Liver (tissue), 9 donors: ENCODE measurements around the gene INO80. TPM values are rescaled to one million over a fixed set of nuclear protein-coding genes. Genes with fewer than 3 reads are reported as not detected.

Source experiments
- DNase-seq: peaks from one replicate; pipeline ENCODE4 v3.0.0-alpha.2; 2017; ENCODE audit warnings: low spot score
- H3K27ac ChIP-seq, 2 donors: one replicate each; pipeline ENCODE4 v1.7.0; 2013; ENCODE audit warnings: inconsistent platforms in 2 of 2, low read length in 2 of 2, control low read depth in 1 of 2, low read depth in 1 of 2, mild to moderate bottlenecking in 1 of 2
- H3K27me3 ChIP-seq, 4 donors: one replicate each; pipeline versions ENCODE4 v1.6.1 to v1.7.0; 2013; ENCODE audit warnings: low read length in 3 of 4, inconsistent platforms in 1 of 4, mild to moderate bottlenecking in 1 of 4, moderate library complexity in 1 of 4; ENCODE audit not compliant: control insufficient read depth in 4 of 4, insufficient read depth in 4 of 4
- H3K36me3 ChIP-seq, 4 donors: one replicate each; pipeline versions ENCODE4 v1.6.1 to v1.7.0; 2013; ENCODE audit warnings: low read length in 3 of 4, mild to moderate bottlenecking in 3 of 4, low read depth in 1 of 4, moderate library complexity in 1 of 4; ENCODE audit not compliant: control insufficient read depth in 4 of 4, insufficient read depth in 3 of 4
- H3K4me1 ChIP-seq, 4 donors: one replicate each; pipeline versions ENCODE4 v1.6.1 to v1.7.0; 2013; ENCODE audit warnings: low read length in 3 of 4, mild to moderate bottlenecking in 3 of 4, moderate library complexity in 1 of 4; ENCODE audit not compliant: control insufficient read depth in 4 of 4, insufficient read depth in 4 of 4
- H3K4me3 ChIP-seq, 3 donors: one replicate each; pipeline versions ENCODE4 v1.6.1 to v1.7.0; 2013; ENCODE audit warnings: low read length in 3 of 3, control low read depth in 1 of 3, low read depth in 1 of 3, mild to moderate bottlenecking in 1 of 3
- H3K9ac ChIP-seq, 2 donors: one replicate each; pipeline ENCODE4 v1.7.0; 2013; ENCODE audit warnings: low read length in 2 of 2, mild to moderate bottlenecking in 2 of 2, moderate library complexity in 2 of 2, control low read depth in 1 of 2, low read depth in 1 of 2
- H3K9me3 ChIP-seq, 4 donors: one replicate each; pipeline versions ENCODE4 v1.6.1 to v1.7.0; 2013; ENCODE audit warnings: low read length in 3 of 4; ENCODE audit not compliant: control insufficient read depth in 4 of 4
- FOXA1 ChIP-seq: IDR thresholded peaks from 2 replicates; pipeline ENCODE4 v1.6.1; 2016; ENCODE audit warnings: antibody characterized with exemption
- FOXA2 ChIP-seq: IDR thresholded peaks from 2 replicates; pipeline ENCODE4 v1.6.1; 2016; ENCODE audit warnings: antibody characterized with exemption
- GABPA ChIP-seq, 2 donors: IDR thresholded peaks in 1 of 2; conservative IDR thresholded peaks in 1 of 2; 2 replicates each; pipeline ENCODE4 v1.6.1; 2016; ENCODE audit warnings: antibody characterized with exemption in 2 of 2, mild to moderate bottlenecking in 1 of 2, moderate library complexity in 1 of 2
- HNF4G ChIP-seq: IDR thresholded peaks from 2 replicates; pipeline ENCODE4 v1.6.1; 2016; ENCODE audit warnings: antibody characterized with exemption
- JUND ChIP-seq, 2 donors: IDR thresholded peaks; 2 replicates each; pipeline ENCODE4 v1.6.1; 2016; ENCODE audit warnings: antibody characterized with exemption in 2 of 2
- NR2F2 ChIP-seq: IDR thresholded peaks from 2 replicates; pipeline ENCODE4 v1.6.1; 2016; ENCODE audit warnings: antibody characterized with exemption
- SP1 ChIP-seq: IDR thresholded peaks from 2 replicates; pipeline ENCODE4 v1.6.1; 2018; ENCODE audit warnings: antibody characterized with exemption, mild to moderate bottlenecking
- TAF1 ChIP-seq: conservative IDR thresholded peaks from 2 replicates; pipeline ENCODE4 v1.6.1; 2016; ENCODE audit warnings: antibody characterized with exemption, mild to moderate bottlenecking
- YY1 ChIP-seq: IDR thresholded peaks from 2 replicates; pipeline ENCODE4 v1.6.1; 2016; ENCODE audit warnings: antibody characterized with exemption, mild to moderate bottlenecking
- WGBS: extraction: QIAGEN DNeasy Blood & Tissue Kit; methylation state at CpG from one replicate; pipeline ENCODE4 v1.1.7; 2013; 5-methylcytosine and 5-hydroxymethylcytosine counted together
- polyA plus RNA-seq, 2 donors: library from polyadenylated mRNA; stranded (reverse) in 1 of 2; unstranded in 1 of 2; fragments of 200-250 nt in 1 of 2; fragments of >200 nt in 1 of 2; fragmentation: Nextera tagmentation in 1 of 2; extraction: Ambion mirVana in 1 of 2; gene quantifications; one replicate each; pipeline versions ENCODE4 v1.2.1 to v1.2.3, GENCODE V29; 2013 to 2015
- total RNA-seq, 2 donors: library from RNA; depleted of rRNA; stranded (reverse); fragments of >200 nt; gene quantifications; one replicate each; pipeline ENCODE4 v1.2.3, GENCODE V29; 2014
- TF ChIP-seq, protein P1 (sequence below): IDR thresholded peaks from 2 replicates; pipeline ENCODE4 v1.6.1; 2016; ENCODE audit warnings: antibody characterized with exemption
- TF ChIP-seq, protein P2 (sequence below): IDR thresholded peaks from 2 replicates; pipeline ENCODE4 v1.6.1; 2016; ENCODE audit warnings: antibody characterized with exemption, mild to moderate bottlenecking
- TF ChIP-seq, protein P3 (sequence below): IDR thresholded peaks from 2 replicates; pipeline ENCODE4 v1.6.1; 2016; ENCODE audit warnings: antibody characterized with exemption
- TF ChIP-seq, protein P4 (sequence below): fragments of 150-350 bp; IDR thresholded peaks from 2 replicates; pipeline ENCODE4 v1.5.1; 2017; ENCODE audit warnings: improper control_type of control experiment, low read depth, low read length; ENCODE audit not compliant: missing input control
- donor health status: healthy.
- donor health status: healthy.
- donor health status: healthy.
- donor health status: healthy.
- donor health status: healthy.

Gene INO80
- total and polyA plus RNA-seq, 4 donors, result 3.2 to 19.7 (median 9.4) TPM

DNA sequence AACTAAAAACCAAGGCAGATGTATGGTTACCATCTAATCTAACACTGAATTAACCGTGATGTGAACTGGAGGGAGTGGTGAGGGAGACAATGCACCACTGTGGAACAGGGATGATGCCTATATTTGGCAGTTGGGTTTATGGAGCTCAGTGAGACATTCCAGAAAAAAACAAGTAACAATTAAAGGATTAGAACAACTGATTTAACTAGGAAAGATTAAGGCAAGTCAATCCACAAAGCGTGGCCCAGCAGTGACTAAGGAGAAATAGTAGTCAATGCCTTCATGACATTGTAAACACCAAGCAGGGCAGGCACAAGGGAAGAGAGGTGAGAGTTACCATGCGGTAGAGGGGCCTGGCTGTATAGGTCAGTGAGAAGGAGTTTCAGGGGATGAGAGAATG lies 124.7 kb downstream of the INO80 start (continued):
- no peak for TF ChIP-seq SP1

DNA sequence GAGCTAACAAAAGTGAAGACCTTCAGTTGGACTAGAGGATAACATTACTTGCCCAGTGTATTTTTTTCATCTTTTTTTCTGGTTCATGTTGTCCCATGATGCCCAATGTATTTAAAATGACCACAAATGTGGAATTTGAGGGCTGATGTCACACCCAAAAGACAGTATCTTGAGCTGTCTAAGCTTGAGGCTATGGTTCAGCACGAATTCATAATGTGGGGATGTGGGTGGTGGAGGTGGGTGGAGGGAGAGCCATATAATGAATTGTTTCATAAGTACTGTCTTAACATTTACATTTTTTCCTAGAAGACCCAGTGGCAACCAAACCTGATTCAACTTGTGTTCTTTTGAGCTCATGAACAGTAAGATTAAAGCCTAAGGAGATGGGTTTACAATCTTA lies 125.3 kb downstream of the INO80 start:
- Histone ChIP-seq H3K9me3 (no peaks in the 10 kb centered on the region), H3K4me1 (no peaks in the 10 kb centered on the region), H3K9ac (no peak overlapping the region), H3K27me3 (no peaks in the 10 kb centered on the region), H3K27ac (no peak overlapping the region), H3K36me3 (peaks cover 0 to 34% (median 22%) of the 10 kb centered on the region in 4 donors), H3K4me3 (no peak overlapping the region)
- 0% methylated on average over 1 of the region's 1 CpG for WGBS
- TF ChIP-seq, protein P1, sequence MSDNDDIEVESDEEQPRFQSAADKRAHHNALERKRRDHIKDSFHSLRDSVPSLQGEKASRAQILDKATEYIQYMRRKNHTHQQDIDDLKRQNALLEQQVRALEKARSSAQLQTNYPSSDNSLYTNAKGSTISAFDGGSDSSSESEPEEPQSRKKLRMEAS, result no peak
- TF ChIP-seq SP1 (no peak), YY1 (no peak), GABPA (IDR thresholded peaks at IDR 0.05 in 1 of 2, conservative IDR thresholded peaks at IDR 0.05 in 1 of 2) (no peak)
- TF ChIP-seq, protein P2, sequence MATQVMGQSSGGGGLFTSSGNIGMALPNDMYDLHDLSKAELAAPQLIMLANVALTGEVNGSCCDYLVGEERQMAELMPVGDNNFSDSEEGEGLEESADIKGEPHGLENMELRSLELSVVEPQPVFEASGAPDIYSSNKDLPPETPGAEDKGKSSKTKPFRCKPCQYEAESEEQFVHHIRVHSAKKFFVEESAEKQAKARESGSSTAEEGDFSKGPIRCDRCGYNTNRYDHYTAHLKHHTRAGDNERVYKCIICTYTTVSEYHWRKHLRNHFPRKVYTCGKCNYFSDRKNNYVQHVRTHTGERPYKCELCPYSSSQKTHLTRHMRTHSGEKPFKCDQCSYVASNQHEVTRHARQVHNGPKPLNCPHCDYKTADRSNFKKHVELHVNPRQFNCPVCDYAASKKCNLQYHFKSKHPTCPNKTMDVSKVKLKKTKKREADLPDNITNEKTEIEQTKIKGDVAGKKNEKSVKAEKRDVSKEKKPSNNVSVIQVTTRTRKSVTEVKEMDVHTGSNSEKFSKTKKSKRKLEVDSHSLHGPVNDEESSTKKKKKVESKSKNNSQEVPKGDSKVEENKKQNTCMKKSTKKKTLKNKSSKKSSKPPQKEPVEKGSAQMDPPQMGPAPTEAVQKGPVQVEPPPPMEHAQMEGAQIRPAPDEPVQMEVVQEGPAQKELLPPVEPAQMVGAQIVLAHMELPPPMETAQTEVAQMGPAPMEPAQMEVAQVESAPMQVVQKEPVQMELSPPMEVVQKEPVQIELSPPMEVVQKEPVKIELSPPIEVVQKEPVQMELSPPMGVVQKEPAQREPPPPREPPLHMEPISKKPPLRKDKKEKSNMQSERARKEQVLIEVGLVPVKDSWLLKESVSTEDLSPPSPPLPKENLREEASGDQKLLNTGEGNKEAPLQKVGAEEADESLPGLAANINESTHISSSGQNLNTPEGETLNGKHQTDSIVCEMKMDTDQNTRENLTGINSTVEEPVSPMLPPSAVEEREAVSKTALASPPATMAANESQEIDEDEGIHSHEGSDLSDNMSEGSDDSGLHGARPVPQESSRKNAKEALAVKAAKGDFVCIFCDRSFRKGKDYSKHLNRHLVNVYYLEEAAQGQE, result no peak
- TF ChIP-seq, protein P3, sequence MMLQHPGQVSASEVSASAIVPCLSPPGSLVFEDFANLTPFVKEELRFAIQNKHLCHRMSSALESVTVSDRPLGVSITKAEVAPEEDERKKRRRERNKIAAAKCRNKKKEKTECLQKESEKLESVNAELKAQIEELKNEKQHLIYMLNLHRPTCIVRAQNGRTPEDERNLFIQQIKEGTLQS, result no peak
- TF ChIP-seq, protein P4, sequence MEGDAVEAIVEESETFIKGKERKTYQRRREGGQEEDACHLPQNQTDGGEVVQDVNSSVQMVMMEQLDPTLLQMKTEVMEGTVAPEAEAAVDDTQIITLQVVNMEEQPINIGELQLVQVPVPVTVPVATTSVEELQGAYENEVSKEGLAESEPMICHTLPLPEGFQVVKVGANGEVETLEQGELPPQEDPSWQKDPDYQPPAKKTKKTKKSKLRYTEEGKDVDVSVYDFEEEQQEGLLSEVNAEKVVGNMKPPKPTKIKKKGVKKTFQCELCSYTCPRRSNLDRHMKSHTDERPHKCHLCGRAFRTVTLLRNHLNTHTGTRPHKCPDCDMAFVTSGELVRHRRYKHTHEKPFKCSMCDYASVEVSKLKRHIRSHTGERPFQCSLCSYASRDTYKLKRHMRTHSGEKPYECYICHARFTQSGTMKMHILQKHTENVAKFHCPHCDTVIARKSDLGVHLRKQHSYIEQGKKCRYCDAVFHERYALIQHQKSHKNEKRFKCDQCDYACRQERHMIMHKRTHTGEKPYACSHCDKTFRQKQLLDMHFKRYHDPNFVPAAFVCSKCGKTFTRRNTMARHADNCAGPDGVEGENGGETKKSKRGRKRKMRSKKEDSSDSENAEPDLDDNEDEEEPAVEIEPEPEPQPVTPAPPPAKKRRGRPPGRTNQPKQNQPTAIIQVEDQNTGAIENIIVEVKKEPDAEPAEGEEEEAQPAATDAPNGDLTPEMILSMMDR, result no peak
- no peak for DNase-seq

DNA sequence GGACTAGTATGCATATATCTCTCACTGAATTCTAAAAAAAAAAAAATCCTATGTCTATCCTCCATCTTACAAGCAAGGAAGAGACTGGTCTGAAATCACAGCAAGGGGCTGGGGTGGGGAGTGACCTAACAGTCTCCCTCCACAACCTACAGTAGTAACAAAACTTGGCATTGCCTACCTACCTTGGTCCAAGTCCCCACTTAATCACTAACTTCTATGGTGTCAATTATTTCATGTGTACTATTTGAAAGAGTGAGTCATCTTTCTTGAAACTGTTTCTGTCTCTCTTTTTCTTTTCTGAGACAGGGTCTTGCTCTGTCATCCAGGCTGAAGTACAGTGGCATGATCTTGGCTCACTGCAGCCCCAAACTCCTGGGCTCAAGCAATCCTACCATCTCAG lies 126.0 kb downstream of the INO80 start:
- no peaks in the 10 kb centered on the region for H3K4me1 ChIP-seq
- H3K27me3 ChIP-seq, result no peaks in the 10 kb centered on the region
- H3K9ac ChIP-seq, result no peak overlapping the region
- H3K9me3 ChIP-seq, result no peaks in the 10 kb centered on the region
- H3K4me3 ChIP-seq, result no peak overlapping the region
- TF ChIP-seq FOXA1, result no peak
- no peak for TF ChIP-seq TAF1
- TF ChIP-seq, protein P4, result no peak
- TF ChIP-seq, protein P2, result no peak
- no peak for TF ChIP-seq YY1
- no peak for TF ChIP-seq HNF4G
- TF ChIP-seq GABPA (IDR thresholded peaks at IDR 0.05 in 1 of 2, conservative IDR thresholded peaks at IDR 0.05 in 1 of 2), result no peak
- no peak for TF ChIP-seq NR2F2
- no peak for TF ChIP-seq JUND (IDR thresholded peaks at IDR 0.05)
- no peak for TF ChIP-seq SP1
- TF ChIP-seq FOXA2, result no peak
- peaks cover 2 to 32% (median 26%) of the 10 kb centered on the region in 4 donors for H3K36me3 ChIP-seq
- DNase-seq, result no peak
- H3K27ac ChIP-seq, result no peak overlapping the region
